ENCODE results near the gene IQCE. TPM values are rescaled to one million over a fixed set of nuclear protein-coding genes. Genes with fewer than 3 reads are reported as not detected.
"Not testable (repeated sequence)": the region's sequence is repeated elsewhere in the genome, so short reads cannot be mapped to it uniquely, and the experiment has no call there.

Gene IQCE
- total RNA-seq, 1 experiment from 2014 or later, result 35.5 TPM

- DNase-seq (ENCODE audit: low spot score), result no peak
Observed at GRCh38 chr7:2576742-2577491, 18.1 kb downstream of the IQCE start.

- DNase-seq (ENCODE audit: low spot score), result no peak
Observed at GRCh38 chr7:2577914-2578680, 19.3 kb downstream of the IQCE start.

- no peak for DNase-seq (ENCODE audit: low spot score)
Observed at GRCh38 chr7:2580636-2581035, 21.9 kb downstream of the IQCE start.

- DNase-seq (ENCODE audit: low spot score), result no peak
Observed at GRCh38 chr7:2582006-2582735, 23.4 kb downstream of the IQCE start.

- no peak for DNase-seq (ENCODE audit: low spot score)
Observed at GRCh38 chr7:2583798-2584580, 25.2 kb downstream of the IQCE start.

GRCh38 chr7:2585446-2585845, 26.7 kb downstream of the IQCE start:
- DNase-seq (ENCODE audit: low spot score), result no peak

GRCh38 chr7:2586326-2587020, 27.7 kb downstream of the IQCE start:
- DNase-seq (ENCODE audit: low spot score), result no peak

GRCh38 chr7:2587134-2587533, 28.4 kb downstream of the IQCE start:
- no peak for DNase-seq (ENCODE audit: low spot score)

GRCh38 chr7:2587778-2588177, 29.0 kb downstream of the IQCE start:
- no peak for DNase-seq (ENCODE audit: low spot score)

- no peak for DNase-seq (ENCODE audit: low spot score)
Observed at GRCh38 chr7:2589341-2589740, 30.6 kb downstream of the IQCE start.

GRCh38 chr7:2589941-2590340, 31.2 kb downstream of the IQCE start:
- not testable (repeated sequence) for DNase-seq (ENCODE audit: low spot score)

- no peak for DNase-seq (ENCODE audit: low spot score)
Observed at GRCh38 chr7:2592375-2592865, 33.6 kb downstream of the IQCE start.

GRCh38 chr7:2593036-2593727, 34.4 kb downstream of the IQCE start:
- DNase-seq (ENCODE audit: low spot score), result no peak

GRCh38 chr7:2594599-2594998, 35.8 kb downstream of the IQCE start:
- no peak for DNase-seq (ENCODE audit: low spot score)

GRCh38 chr7:2595258-2595860, 36.6 kb downstream of the IQCE start:
- no peak for DNase-seq (ENCODE audit: low spot score)

GRCh38 chr7:2596464-2597272, 37.9 kb downstream of the IQCE start:
- no peak for DNase-seq (ENCODE audit: low spot score)

- no peak for DNase-seq (ENCODE audit: low spot score)
Observed at GRCh38 chr7:2597273-2597640, 38.5 kb downstream of the IQCE start.

GRCh38 chr7:2598154-2598823, 39.5 kb downstream of the IQCE start:
- no peak for DNase-seq (ENCODE audit: low spot score)

GRCh38 chr7:2601065-2601464, 42.3 kb downstream of the IQCE start:
- no peak for DNase-seq (ENCODE audit: low spot score)
